Astrocyte of the spinal cord (primary cell): Measurements from ENCODE around the gene SV2C.

Experiments
- DNase-seq: peaks from one replicate; pipeline ENCODE4 v3.0.0; 2011; ENCODE audit warnings: low read depth, low spot score
- H3K4me3 ChIP-seq: 2 replicates; pipeline ENCODE4 v1.5.1; 2011; ENCODE audit warnings: low read depth, mild to moderate bottlenecking, low read length, moderate library complexity
- CTCF ChIP-seq: IDR thresholded peaks from 2 replicates; pipeline ENCODE4 v1.5.1; 2012; ENCODE audit warnings: low read depth, mild to moderate bottlenecking, low read length, inconsistent platforms
- in situ Hi-C: cut with HindIII; loops from 2 replicates; pipeline ENCODE4 v1.10.0; 2017; ENCODE audit warnings: low sequenced_read_pairs

The SV2C gene

DNA sequence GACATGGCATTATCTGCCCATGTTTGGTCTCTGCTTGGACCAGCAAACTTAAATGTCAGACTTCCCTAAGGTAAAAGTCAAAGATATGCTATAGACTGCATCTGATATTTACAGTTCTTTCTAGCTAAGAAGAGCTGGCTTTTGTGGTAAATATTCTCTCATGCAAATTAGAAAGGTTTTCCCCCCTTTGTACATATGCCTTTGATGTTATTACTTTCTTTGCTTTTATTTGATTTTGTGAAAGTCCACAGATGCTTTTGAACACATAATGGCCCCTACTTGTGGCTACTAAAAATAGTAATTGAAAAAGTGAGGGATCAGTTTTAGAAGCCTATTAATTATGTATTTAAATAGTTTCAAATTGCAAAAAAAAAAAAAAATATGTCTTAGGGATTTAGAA is 104.2 kb downstream of the SV2C start:
- in situ Hi-C loops = no loop called here
- H3K4me3 ChIP-seq = no peak overlapping the region

DNA sequence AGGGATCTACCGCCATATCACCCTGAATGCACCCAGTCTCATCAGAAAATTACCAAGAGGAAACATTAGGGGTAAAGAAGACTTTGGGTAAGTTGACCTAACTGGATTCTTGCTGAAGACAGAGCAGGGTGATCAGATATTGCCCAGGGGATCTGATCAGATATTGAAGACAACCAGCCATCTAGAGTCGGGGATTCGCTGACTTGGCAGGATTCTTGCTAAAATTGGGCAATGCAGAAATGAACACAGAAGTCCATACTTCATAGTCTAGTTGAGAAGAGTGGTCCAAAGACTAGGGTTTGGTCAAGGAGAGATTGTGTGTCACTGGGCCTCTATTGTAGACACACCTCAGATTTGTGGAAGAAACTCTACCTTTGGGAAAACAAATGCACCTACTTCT is 107.2 kb downstream of the SV2C start:
- no peak for TF ChIP-seq CTCF
- in situ Hi-C loops = no loop called here
- H3K4me3 ChIP-seq = no peak overlapping the region
- no peak for DNase-seq

More for the DNA sequence above, 104.2 kb downstream of the SV2C start:
- TF ChIP-seq CTCF = no peak
- no peak for DNase-seq

DNA sequence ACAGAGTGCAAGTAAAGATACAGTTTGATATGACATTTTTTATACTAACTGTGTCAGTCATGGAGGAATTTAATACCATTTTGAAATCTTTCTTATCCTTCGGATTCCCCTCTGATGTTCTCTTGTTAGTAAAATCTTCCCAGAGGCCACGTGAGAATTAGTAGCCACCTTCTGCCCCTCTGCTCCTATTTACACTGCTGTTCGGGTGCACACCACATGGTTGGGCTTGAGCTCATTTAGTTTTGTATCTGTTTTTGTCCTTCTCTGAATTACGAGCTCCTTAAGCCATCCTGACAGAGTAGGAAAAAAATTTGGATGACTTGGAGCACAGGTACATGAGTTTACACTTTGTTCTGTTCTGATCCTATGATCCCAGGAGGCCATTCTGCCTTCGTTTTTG is 109.7 kb downstream of the SV2C start:
- no peak for DNase-seq
- in situ Hi-C loops = no loop called here
- H3K4me3 ChIP-seq = no peak overlapping the region
- no peak for TF ChIP-seq CTCF

DNA sequence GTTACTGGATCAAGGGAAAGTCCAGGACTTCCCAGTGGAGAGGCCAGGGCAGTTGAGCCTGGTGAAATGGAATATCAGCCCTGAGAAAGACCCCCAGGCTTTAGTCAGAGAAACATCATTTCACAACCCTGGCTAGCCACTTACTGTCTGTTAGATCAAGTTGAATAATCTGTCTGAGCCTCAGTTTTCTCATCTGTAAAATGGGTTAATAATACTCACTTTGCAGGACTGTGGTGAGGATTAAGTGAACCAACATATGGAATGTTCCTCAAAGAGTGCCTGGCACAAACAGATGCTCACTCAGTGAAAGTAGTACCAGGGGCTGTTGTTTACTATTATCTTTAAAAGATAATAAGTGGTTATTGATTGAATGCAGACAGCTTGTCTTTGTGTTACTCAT is 110.5 kb downstream of the SV2C start:
- in situ Hi-C loops = no loop called here
- no peak overlapping the region for H3K4me3 ChIP-seq
- TF ChIP-seq CTCF = no peak
- DNase-seq = no peak

DNA sequence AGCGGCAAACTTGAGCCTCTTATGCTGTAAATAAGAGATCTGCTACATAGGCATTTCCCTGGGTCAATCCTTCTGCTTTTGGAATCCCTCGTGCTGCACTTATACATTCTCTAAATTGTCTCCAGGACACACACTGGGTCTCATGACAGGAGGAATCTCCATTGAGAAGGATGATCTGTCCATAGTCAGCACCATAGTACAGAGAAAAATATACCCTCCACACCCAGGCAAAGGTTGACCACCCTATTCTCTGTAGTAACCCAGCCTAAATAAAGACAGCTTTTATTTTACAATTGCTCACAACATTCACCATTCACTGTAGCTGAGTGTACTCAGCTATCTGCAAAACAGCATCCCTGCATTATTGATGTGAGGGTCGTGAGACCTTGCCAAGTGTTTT is 111.2 kb downstream of the SV2C start:
- no peak for TF ChIP-seq CTCF
- H3K4me3 ChIP-seq = no peak overlapping the region
- in situ Hi-C loops = no loop called here
- DNase-seq = no peak

DNA sequence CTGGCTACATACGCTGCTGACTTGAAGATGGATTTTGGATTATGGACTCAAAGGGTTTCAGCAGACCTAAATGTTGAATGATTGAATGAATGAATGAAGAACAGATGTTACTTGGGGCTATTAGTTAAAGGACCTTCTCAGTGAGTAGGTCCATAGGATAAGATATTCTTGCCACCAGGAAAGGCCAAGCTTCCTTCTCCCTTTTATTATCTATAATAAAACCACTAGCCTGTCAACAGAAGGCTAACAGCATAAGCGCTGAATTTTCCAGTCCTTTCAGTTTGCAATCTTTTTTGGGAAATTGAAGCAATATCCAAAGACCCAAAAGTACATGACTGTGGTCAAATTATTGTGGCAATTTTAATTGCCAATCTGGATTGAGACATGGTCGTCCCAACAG is 113.3 kb downstream of the SV2C start:
- TF ChIP-seq CTCF = no peak
- in situ Hi-C loops = no loop called here
- no peak for DNase-seq
- H3K4me3 ChIP-seq = no peak overlapping the region

DNA sequence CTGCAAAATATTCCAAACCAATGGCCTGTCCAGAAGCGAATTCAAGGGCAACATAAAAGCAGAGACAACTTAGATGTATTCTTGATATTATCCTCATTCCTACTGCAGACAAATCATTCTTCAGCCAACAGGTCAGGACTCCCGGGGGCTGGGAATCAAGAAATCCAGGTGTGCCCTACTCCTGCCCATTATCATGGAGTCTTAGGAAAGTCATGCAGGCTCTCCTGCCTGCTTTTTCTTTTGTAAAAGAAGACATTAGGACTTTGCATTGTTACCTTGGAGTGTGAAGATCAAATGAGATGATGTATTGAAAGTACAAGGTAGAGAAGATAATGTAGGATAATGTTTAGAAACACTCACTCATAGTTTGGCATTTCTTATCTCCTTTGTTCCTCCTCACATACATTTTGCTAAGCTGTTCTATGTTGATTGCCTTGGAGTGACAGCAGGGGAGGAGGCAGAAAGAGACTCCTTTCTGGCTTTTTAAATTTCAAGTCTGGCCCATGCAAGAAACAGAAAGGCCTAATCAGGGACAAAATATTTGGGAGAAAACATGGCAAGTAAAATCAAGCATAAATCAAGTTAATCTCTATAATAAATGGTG is 113.8 kb downstream of the SV2C start:
- no peak overlapping the region for H3K4me3 ChIP-seq
- TF ChIP-seq CTCF = no peak
- in situ Hi-C loops = no loop called here
- DNase-seq = no peak
